Neural progenitor cell (in vitro differentiated cells): ENCODE results near the gene NOS3. TPM values are rescaled to one million over a fixed set of nuclear protein-coding genes. Genes with fewer than 3 reads are reported as not detected.

Experiments
- DNase-seq: peaks from one replicate; pipeline ENCODE4 v3.0.0-alpha.2; 2016; ENCODE audit warnings: low spot score
- H2AFZ ChIP-seq: fragments of 200-600 bp; sonication (generic); replicated peaks from 2 replicates; pipeline ENCODE4 v1.6.1; 2016; ENCODE audit warnings: antibody characterized with exemption
- H3F3A ChIP-seq: fragments of 200-600 bp; sonication (generic); 2 replicates; pipeline ENCODE4 v1.6.1; 2016; ENCODE audit warnings: antibody characterized with exemption, low read depth
- H3K27ac ChIP-seq: fragments of 200-600 bp; sonication (generic); 2 replicates; pipeline ENCODE4 v1.5.1; 2016; ENCODE audit warnings: mild to moderate bottlenecking
- H3K27me3 ChIP-seq: fragments of 200-600 bp; sonication (generic); 2 replicates; pipeline ENCODE4 v1.6.1; 2016; ENCODE audit warnings: mild to moderate bottlenecking, moderate library complexity
- H3K36me3 ChIP-seq: fragments of 200-600 bp; sonication (generic); 2 replicates; pipeline ENCODE4 v1.5.1; 2016
- H3K4me1 ChIP-seq: fragments of 200-600 bp; sonication (generic); 2 replicates; pipeline ENCODE4 v1.6.1; 2016; ENCODE audit warnings: mixed run types
- H3K4me2 ChIP-seq: fragments of 200-600 bp; sonication (generic); 2 replicates; pipeline ENCODE4 v1.6.1; 2016
- H3K4me3 ChIP-seq: fragments of 200-600 bp; sonication (generic); 2 replicates; pipeline ENCODE4 v1.5.1; 2016
- H3K79me2 ChIP-seq: fragments of 200-600 bp; sonication (generic); 2 replicates; pipeline ENCODE4 v1.6.1; 2016; ENCODE audit warnings: low read depth
- H3K9ac ChIP-seq: fragments of 200-600 bp; sonication (generic); 2 replicates; pipeline ENCODE4 v1.6.1; 2016
- H3K9me3 ChIP-seq: fragments of 200-600 bp; sonication (generic); 2 replicates; pipeline ENCODE4 v1.5.1; 2016; ENCODE audit warnings: low read depth
- H4K20me1 ChIP-seq: fragments of 200-600 bp; sonication (generic); 2 replicates; pipeline ENCODE4 v1.6.1; 2016; ENCODE audit warnings: low read depth
- H3K27ac Mint-ChIP-seq: 3 replicates; pipeline ENCODE4 v1.8.0; 2021; ENCODE audit warnings: mixed read lengths
- H3K27me3 Mint-ChIP-seq: 2 replicates; pipeline ENCODE4 v1.8.0; 2022; ENCODE audit warnings: low read depth, mild to moderate bottlenecking, inconsistent platforms, moderate library complexity, mixed read lengths; ENCODE audit not compliant: insufficient read depth
- H3K36me3 Mint-ChIP-seq: 3 replicates; pipeline ENCODE4 v1.8.0; 2021; ENCODE audit warnings: mixed read lengths
- H3K4me1 Mint-ChIP-seq: 3 replicates; pipeline ENCODE4 v1.8.0; 2021; ENCODE audit warnings: mixed read lengths
- H3K4me3 Mint-ChIP-seq: 3 replicates; pipeline ENCODE4 v1.8.0; 2021; ENCODE audit warnings: mild to moderate bottlenecking, moderate library complexity, mixed read lengths
- H3K9me3 Mint-ChIP-seq: 3 replicates; pipeline ENCODE4 v1.8.0; 2020; ENCODE audit warnings: mixed read lengths
- EZH2 ChIP-seq: fragments of 200-600 bp; sonication (generic); IDR thresholded peaks from 2 replicates; pipeline ENCODE4 v1.6.1; 2017; ENCODE audit warnings: antibody characterized with exemption, mild to moderate bottlenecking, moderate library complexity
- EZH2phosphoT487 ChIP-seq: fragments of 200-600 bp; sonication (generic); IDR thresholded peaks from 2 replicates; pipeline ENCODE4 v1.6.1; 2017; ENCODE audit warnings: antibody characterized with exemption
- total RNA-seq: library from RNA; depleted of rRNA; stranded (reverse); fragments of >200 nt; gene quantifications from 2 replicates; pipeline ENCODE4 v1.2.3, GENCODE V29; 2015; ENCODE audit warnings: low replicate concordance
- TF ChIP-seq, protein P1 (sequence below): fragments of 200-600 bp; sonication (generic); IDR thresholded peaks from 2 replicates; pipeline ENCODE4 v1.5.1; 2017; ENCODE audit warnings: antibody characterized with exemption, mild to moderate bottlenecking

Gene NOS3
- total RNA-seq, 1 donor from 2014 or later, result 1.3 TPM

GRCh38 chr7:151032936-151033863, 42.4 kb downstream of the NOS3 start:
- H3K9ac ChIP-seq, result no peak overlapping the region
- H3K4me3 ChIP-seq, result no peak overlapping the region
- TF ChIP-seq EZH2, result no peak
- TF ChIP-seq, protein P1, sequence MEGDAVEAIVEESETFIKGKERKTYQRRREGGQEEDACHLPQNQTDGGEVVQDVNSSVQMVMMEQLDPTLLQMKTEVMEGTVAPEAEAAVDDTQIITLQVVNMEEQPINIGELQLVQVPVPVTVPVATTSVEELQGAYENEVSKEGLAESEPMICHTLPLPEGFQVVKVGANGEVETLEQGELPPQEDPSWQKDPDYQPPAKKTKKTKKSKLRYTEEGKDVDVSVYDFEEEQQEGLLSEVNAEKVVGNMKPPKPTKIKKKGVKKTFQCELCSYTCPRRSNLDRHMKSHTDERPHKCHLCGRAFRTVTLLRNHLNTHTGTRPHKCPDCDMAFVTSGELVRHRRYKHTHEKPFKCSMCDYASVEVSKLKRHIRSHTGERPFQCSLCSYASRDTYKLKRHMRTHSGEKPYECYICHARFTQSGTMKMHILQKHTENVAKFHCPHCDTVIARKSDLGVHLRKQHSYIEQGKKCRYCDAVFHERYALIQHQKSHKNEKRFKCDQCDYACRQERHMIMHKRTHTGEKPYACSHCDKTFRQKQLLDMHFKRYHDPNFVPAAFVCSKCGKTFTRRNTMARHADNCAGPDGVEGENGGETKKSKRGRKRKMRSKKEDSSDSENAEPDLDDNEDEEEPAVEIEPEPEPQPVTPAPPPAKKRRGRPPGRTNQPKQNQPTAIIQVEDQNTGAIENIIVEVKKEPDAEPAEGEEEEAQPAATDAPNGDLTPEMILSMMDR, result no peak
- TF ChIP-seq EZH2phosphoT487, result no peak
- no peak for DNase-seq
- no peak overlapping the region for H3K27ac ChIP-seq
- no peaks in the 10 kb centered on the region for H3F3A ChIP-seq
- no peak overlapping the region for H3K4me3 Mint-ChIP-seq
- H3K9me3 Mint-ChIP-seq, result no peaks in the 10 kb centered on the region
- H3K27ac Mint-ChIP-seq, result no peak overlapping the region
- H3K27me3 ChIP-seq, result no peaks in the 10 kb centered on the region
- no peak overlapping the region for H2AFZ ChIP-seq
- no peak overlapping the region for H3K4me2 ChIP-seq
- peaks cover 2% of the 10 kb centered on the region for H3K79me2 ChIP-seq
- H3K9me3 ChIP-seq, result no peaks in the 10 kb centered on the region
- H3K4me1 ChIP-seq, result no peaks in the 10 kb centered on the region
- H4K20me1 ChIP-seq, result no peaks in the 10 kb centered on the region
- no peaks in the 10 kb centered on the region for H3K36me3 ChIP-seq
- peaks cover 7% of the 10 kb centered on the region for H3K27me3 Mint-ChIP-seq
- peaks cover 14% of the 10 kb centered on the region for H3K4me1 Mint-ChIP-seq
- H3K36me3 Mint-ChIP-seq, result peaks cover 4% of the 10 kb centered on the region

DNA sequence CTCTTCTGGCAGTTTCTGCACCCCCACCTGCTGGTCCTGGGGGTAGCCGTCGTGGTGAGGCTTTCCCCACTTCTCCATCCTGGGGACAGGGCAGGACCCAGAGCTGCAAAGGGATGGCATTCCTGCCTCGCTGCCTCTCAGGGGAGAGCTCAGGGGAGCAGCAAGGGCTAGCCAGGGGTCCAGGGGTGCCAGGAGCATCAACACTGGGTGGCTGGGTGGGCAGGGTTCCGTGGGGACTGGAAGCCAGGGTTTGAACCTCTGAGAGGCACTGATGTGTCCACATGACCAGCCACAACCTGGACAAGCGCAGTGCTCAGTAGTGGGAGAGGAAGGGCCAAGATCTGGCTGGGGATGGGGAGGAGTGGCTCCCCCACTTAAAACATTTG, 43.0 kb downstream of the NOS3 start:
- no peak for TF ChIP-seq EZH2
- TF ChIP-seq, protein P1, result no peak
- TF ChIP-seq EZH2phosphoT487, result no peak
- no peaks in the 10 kb centered on the region for H3K36me3 ChIP-seq
- no peaks in the 10 kb centered on the region for H3K9me3 ChIP-seq
- DNase-seq, result no peak
- peaks cover 6% of the 10 kb centered on the region for H3K27me3 Mint-ChIP-seq
- H3K27ac Mint-ChIP-seq, result no peak overlapping the region
- no peak overlapping the region for H2AFZ ChIP-seq
- no peaks in the 10 kb centered on the region for H3K9me3 Mint-ChIP-seq
- H3K27me3 ChIP-seq, result no peaks in the 10 kb centered on the region
- H3K4me1 Mint-ChIP-seq, result peaks cover 14% of the 10 kb centered on the region
- peaks cover 4% of the 10 kb centered on the region for H3K36me3 Mint-ChIP-seq
- H4K20me1 ChIP-seq, result no peaks in the 10 kb centered on the region
- H3K9ac ChIP-seq, result no peak overlapping the region
- no peak overlapping the region for H3K4me3 ChIP-seq
- no peak overlapping the region for H3K27ac ChIP-seq
- H3F3A ChIP-seq, result no peaks in the 10 kb centered on the region
- H3K4me1 ChIP-seq, result no peaks in the 10 kb centered on the region
- no peak overlapping the region for H3K4me2 ChIP-seq
- peaks cover 2% of the 10 kb centered on the region for H3K79me2 ChIP-seq
- H3K4me3 Mint-ChIP-seq, result no peak overlapping the region

GRCh38 chr7:151034312-151035025, 43.7 kb downstream of the NOS3 start:
- DNase-seq, result no peak
- H3K4me2 ChIP-seq, result no peak overlapping the region
- H3F3A ChIP-seq, result no peaks in the 10 kb centered on the region
- TF ChIP-seq, protein P1, result no peak
- no peak for TF ChIP-seq EZH2
- no peak for TF ChIP-seq EZH2phosphoT487
- peaks cover 4% of the 10 kb centered on the region for H3K27me3 Mint-ChIP-seq
- H3K36me3 ChIP-seq, result no peaks in the 10 kb centered on the region
- peaks cover 4% of the 10 kb centered on the region for H3K36me3 Mint-ChIP-seq
- no peaks in the 10 kb centered on the region for H3K4me1 ChIP-seq
- no peaks in the 10 kb centered on the region for H3K9me3 Mint-ChIP-seq
- peaks cover 12% of the 10 kb centered on the region for H3K4me1 Mint-ChIP-seq
- no peak overlapping the region for H3K27ac Mint-ChIP-seq
- no peak overlapping the region for H3K9ac ChIP-seq
- H3K9me3 ChIP-seq, result no peaks in the 10 kb centered on the region
- H2AFZ ChIP-seq, result no peak overlapping the region
- no peak overlapping the region for H3K27ac ChIP-seq
- no peaks in the 10 kb centered on the region for H3K27me3 ChIP-seq
- H3K4me3 Mint-ChIP-seq, result no peak overlapping the region
- H3K79me2 ChIP-seq, result no peaks in the 10 kb centered on the region
- no peak overlapping the region for H3K4me3 ChIP-seq
- H4K20me1 ChIP-seq, result no peaks in the 10 kb centered on the region
